ENCODE results near the gene TANGO6. TPM values are rescaled to one million over a fixed set of nuclear protein-coding genes. Genes with fewer than 3 reads are reported as not detected.
A peak's percentile ranks its signal among the peaks of the same experiment; 100 is the strongest.
"Not testable (repeated sequence)": the region's sequence is repeated elsewhere in the genome, so short reads cannot be mapped to it uniquely, and the experiment has no call there.

The TANGO6 gene
- total RNA-seq, 1 experiment from 2014 or later: 18.0 TPM

DNA sequence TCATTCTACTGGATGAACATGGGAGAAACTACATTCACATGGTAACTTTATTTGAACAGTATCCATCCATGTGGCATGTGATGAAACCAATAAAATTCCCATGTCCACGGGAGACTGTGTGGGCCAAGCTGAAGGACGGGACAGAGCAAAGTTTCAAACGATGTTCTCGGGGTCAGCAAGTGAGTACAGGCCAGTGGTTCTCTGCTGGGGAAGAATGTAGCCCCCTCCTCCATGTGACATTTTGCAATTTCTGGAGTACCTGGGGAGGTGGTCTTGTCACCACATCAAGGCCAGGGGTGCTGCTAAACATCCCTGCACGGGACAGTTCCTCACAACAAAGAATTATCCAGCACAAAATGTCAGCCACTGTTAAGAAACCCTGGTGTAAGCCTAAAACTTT lies 7.4 kb upstream of the TANGO6 start:
- H3K27me3 ChIP-seq (replicated peaks; ENCODE audit: insufficient read depth, low read depth, low read length, poor library complexity): no peaks in the 10 kb centered on the region
- H3K9me3 ChIP-seq (ENCODE audit: low read depth, low read length, poor library complexity, severe bottlenecking): no peaks in the 10 kb centered on the region
- H3K4me3 ChIP-seq (ENCODE audit: low read depth, low read length, poor library complexity, severe bottlenecking): no peak overlapping the region
- intact Hi-C loops (cut with micrococcal nuclease; ENCODE audit: unreplicated experiment): no loop called here
- CTCF ChIA-PET: no interaction called here
- H3K4me1 ChIP-seq (ENCODE audit: insufficient read depth, low read length, poor library complexity, severe bottlenecking): no peaks in the 10 kb centered on the region
- H3K36me3 ChIP-seq (ENCODE audit: insufficient read depth, low read length, poor library complexity, severe bottlenecking): no peaks in the 10 kb centered on the region
- no peak for TF ChIP-seq CTCF (conservative IDR thresholded peaks at IDR 0.05; ENCODE audit: low read depth, low read length)
- no peak for TF ChIP-seq EZH2 (IDR thresholded peaks at IDR 0.05; ENCODE audit: borderline replicate concordance, low read depth, low read length, poor library complexity, severe bottlenecking)
- H3K27ac ChIP-seq (ENCODE audit: low read depth, low read length, poor library complexity, severe bottlenecking): no peak overlapping the region
- BruUV-seq (replicated peaks): no TSS peak
- no peak for DNase-seq (ENCODE audit: low spot score)
- POLR2A ChIA-PET (ENCODE audit: low non-redundant PET): no interaction called here

DNA sequence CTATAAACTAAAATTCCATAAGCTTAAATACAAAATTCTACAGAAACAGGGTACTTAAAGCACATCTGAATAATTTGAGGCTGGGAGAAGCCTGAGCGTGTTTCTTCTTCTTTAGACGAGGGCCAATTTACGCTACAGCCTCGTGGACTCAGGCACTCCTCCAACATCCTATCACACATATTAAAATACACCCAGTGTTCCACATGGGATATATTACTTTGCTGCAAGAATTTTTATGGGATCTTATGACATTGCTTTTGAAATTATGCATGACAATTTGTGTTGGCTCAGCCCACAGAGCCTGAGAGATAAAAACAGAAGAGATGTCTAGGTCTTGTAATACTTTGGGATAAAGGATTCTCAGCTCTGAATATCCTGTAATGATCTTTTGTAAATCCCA lies 3.5 kb upstream of the TANGO6 start:
- Histone ChIP-seq H3K4me3 (ENCODE audit: low read depth, low read length, poor library complexity, severe bottlenecking) (no peak overlapping the region), H3K27me3 (replicated peaks; ENCODE audit: insufficient read depth, low read depth, low read length, poor library complexity) (no peaks in the 10 kb centered on the region), H3K9me3 (ENCODE audit: low read depth, low read length, poor library complexity, severe bottlenecking) (no peaks in the 10 kb centered on the region), H3K4me1 (ENCODE audit: insufficient read depth, low read length, poor library complexity, severe bottlenecking) (peaks cover 3% of the 10 kb centered on the region), H3K27ac (ENCODE audit: low read depth, low read length, poor library complexity, severe bottlenecking) (no peak overlapping the region), H3K36me3 (ENCODE audit: insufficient read depth, low read length, poor library complexity, severe bottlenecking) (no peaks in the 10 kb centered on the region)
- ChIA-PET POLR2A (ENCODE audit: low non-redundant PET) (no interaction called here), CTCF (no interaction called here)
- TF ChIP-seq EZH2 (IDR thresholded peaks at IDR 0.05; ENCODE audit: borderline replicate concordance, low read depth, low read length, poor library complexity, severe bottlenecking) (no peak), CTCF (conservative IDR thresholded peaks at IDR 0.05; ENCODE audit: low read depth, low read length) (no peak)
- intact Hi-C loops (cut with micrococcal nuclease; ENCODE audit: unreplicated experiment): no loop called here
- no peak for DNase-seq (ENCODE audit: low spot score)
- BruUV-seq (replicated peaks): no TSS peak

- DNase-seq (ENCODE audit: low spot score); H3K9me3 ChIP-seq (ENCODE audit: low read depth, low read length, poor library complexity, severe bottlenecking); H3K36me3 ChIP-seq (ENCODE audit: insufficient read depth, low read length, poor library complexity, severe bottlenecking); H3K27me3 ChIP-seq (replicated peaks; ENCODE audit: insufficient read depth, low read depth, low read length, poor library complexity); H3K4me1 ChIP-seq (ENCODE audit: insufficient read depth, low read length, poor library complexity, severe bottlenecking); CTCF ChIA-PET; BruUV-seq (replicated peaks): not testable (repeated sequence)
- POLR2A ChIA-PET (ENCODE audit: low non-redundant PET): interaction anchor here (0.7 kb wide), 1 partner anchor 290 kb away, joined by 4 read pairs; no protein-coding TSS in a partner anchor
- H3K27ac ChIP-seq (ENCODE audit: low read depth, low read length, poor library complexity, severe bottlenecking): peak overlapping the region; percentile 93
- H3K4me3 ChIP-seq (ENCODE audit: low read depth, low read length, poor library complexity, severe bottlenecking): peak overlapping the region; percentile 72
- intact Hi-C loops (cut with micrococcal nuclease; ENCODE audit: unreplicated experiment): loop anchor here (2.0 kb wide), 1 partner anchor 314 kb away; no protein-coding TSS in a partner anchor
Observed at GRCh38 chr16:68842964-68843481, 308 bp upstream of the TANGO6 start.

DNA sequence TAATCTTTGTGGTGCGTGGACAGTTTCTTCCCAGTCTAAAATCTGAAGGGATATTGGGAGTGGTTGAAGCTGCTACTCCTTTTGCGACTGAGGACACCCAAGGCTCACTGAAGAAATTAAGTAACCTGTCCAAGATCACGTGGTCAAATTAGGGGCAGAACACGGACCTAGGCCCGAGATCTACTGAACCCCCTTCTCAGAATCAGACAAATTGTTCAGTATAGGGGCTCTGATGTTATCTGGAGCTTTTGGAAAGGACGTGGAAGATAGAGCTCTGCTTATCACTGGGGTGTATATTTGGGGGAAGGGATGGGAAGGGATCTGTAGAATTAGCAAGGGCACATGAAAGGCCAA lies 857 bp downstream of the TANGO6 start:
- TF ChIP-seq CTCF (conservative IDR thresholded peaks at IDR 0.05; ENCODE audit: low read depth, low read length) (no peak), EZH2 (IDR thresholded peaks at IDR 0.05; ENCODE audit: borderline replicate concordance, low read depth, low read length, poor library complexity, severe bottlenecking) (no peak)
- H3K36me3 ChIP-seq (ENCODE audit: insufficient read depth, low read length, poor library complexity, severe bottlenecking): no peaks in the 10 kb centered on the region
- peak overlapping the region; percentile 72 for H3K4me3 ChIP-seq (ENCODE audit: low read depth, low read length, poor library complexity, severe bottlenecking)
- ChIA-PET CTCF (interaction anchor here (0.6 to 1.0 kb wide), 5 partner anchors 11 to 316 kb away, joined by 3 to 6 read pairs (median 4); partner anchors contain the start of gene HAS3), POLR2A (ENCODE audit: low non-redundant PET) (no interaction called here)
- no peaks in the 10 kb centered on the region for H3K27me3 ChIP-seq (replicated peaks; ENCODE audit: insufficient read depth, low read depth, low read length, poor library complexity)
- intact Hi-C loops (cut with micrococcal nuclease; ENCODE audit: unreplicated experiment): loop anchor here (1.0 kb wide), 1 partner anchor 280 kb away; no protein-coding TSS in a partner anchor
- BruUV-seq (replicated peaks): no TSS peak
- H3K4me1 ChIP-seq (ENCODE audit: insufficient read depth, low read length, poor library complexity, severe bottlenecking): peaks cover 7% of the 10 kb centered on the region
- no peaks in the 10 kb centered on the region for H3K9me3 ChIP-seq (ENCODE audit: low read depth, low read length, poor library complexity, severe bottlenecking)
- DNase-seq (ENCODE audit: low spot score): no peak
- peak overlapping the region; percentile 93 for H3K27ac ChIP-seq (ENCODE audit: low read depth, low read length, poor library complexity, severe bottlenecking)
